KMS-11 (cell line): ENCODE measurements around the gene TBPL1.
"Not testable (repeated sequence)": the region's sequence is repeated elsewhere in the genome, so short reads cannot be mapped to it uniquely, and the experiment has no call there.

Source experiments
- H2AFZ ChIP-seq: fragments of 200-600 bp; sonication (generic); 2 replicates; pipeline ENCODE4 v1.6.1; 2016; ENCODE audit warnings: antibody characterized with exemption, mixed run types, low read depth
- H3K27ac ChIP-seq: fragments of 200-600 bp; sonication (generic); 2 replicates; pipeline ENCODE4 v1.6.1; 2016; ENCODE audit warnings: mild to moderate bottlenecking, mixed run types
- H3K27me3 ChIP-seq: fragments of 200-600 bp; sonication (generic); 2 replicates; pipeline ENCODE4 v1.6.1; 2017; ENCODE audit warnings: mild to moderate bottlenecking, low read depth, mixed run types, moderate library complexity; ENCODE audit not compliant: insufficient read depth
- H3K36me3 ChIP-seq: fragments of 200-600 bp; sonication (generic); 2 replicates; pipeline ENCODE4 v1.6.1; 2017; ENCODE audit warnings: mild to moderate bottlenecking, mixed run types; ENCODE audit not compliant: insufficient read depth
- H3K4me1 ChIP-seq: fragments of 200-600 bp; sonication (generic); 2 replicates; pipeline ENCODE4 v1.6.1; 2016; ENCODE audit warnings: mild to moderate bottlenecking, low read depth, mixed run types; ENCODE audit not compliant: poor library complexity, severe bottlenecking
- H3K4me2 ChIP-seq: fragments of 200-600 bp; sonication (generic); 2 replicates; pipeline ENCODE4 v1.7.0; 2016; ENCODE audit warnings: mild to moderate bottlenecking, mixed run types
- H3K4me3 ChIP-seq: fragments of 200-600 bp; sonication (generic); IDR thresholded peaks from 2 replicates; pipeline ENCODE4 v1.6.1; 2017; ENCODE audit warnings: low read depth, low read length, mixed read lengths; ENCODE audit not compliant: insufficient read depth
- H3K79me2 ChIP-seq: fragments of 200-600 bp; sonication (generic); 2 replicates; pipeline ENCODE4 v1.6.1; 2016; ENCODE audit warnings: low read depth, mixed run types; ENCODE audit not compliant: insufficient read depth
- H3K9ac ChIP-seq: fragments of 200-600 bp; sonication (generic); 2 replicates; pipeline ENCODE4 v1.6.1; 2016; ENCODE audit warnings: mild to moderate bottlenecking, mixed run types
- H4K20me1 ChIP-seq: fragments of 200-600 bp; sonication (generic); 2 replicates; pipeline ENCODE4 v1.6.1; 2016; ENCODE audit warnings: mild to moderate bottlenecking, mixed run types; ENCODE audit not compliant: insufficient read depth
- TF ChIP-seq, protein P1 (sequence below): fragments of 200-600 bp; sonication (generic); conservative IDR thresholded peaks from 2 replicates; pipeline ENCODE4 v1.6.1; 2017; ENCODE audit warnings: low read depth, mild to moderate bottlenecking, antibody characterized with exemption, low read length, moderate library complexity, mixed read lengths

TBPL1 gene

GRCh38 chr6:133972388-133972787 is 19.4 kb downstream of the TBPL1 start:
- Histone ChIP-seq H3K4me1 (peaks cover 49% of the 10 kb centered on the region), H3K27me3 (no peaks in the 10 kb centered on the region), H3K36me3 (no peaks in the 10 kb centered on the region), H2AFZ (no peak overlapping the region), H3K79me2 (peaks cover 31% of the 10 kb centered on the region; the same call in 1 of the 2 replicates), H3K27ac (no peak overlapping the region), H3K4me2 (no peak overlapping the region), H3K9ac (no peak overlapping the region), H3K4me3 (no peak overlapping the region), H4K20me1 (no peaks in the 10 kb centered on the region)
- TF ChIP-seq, protein P1, sequence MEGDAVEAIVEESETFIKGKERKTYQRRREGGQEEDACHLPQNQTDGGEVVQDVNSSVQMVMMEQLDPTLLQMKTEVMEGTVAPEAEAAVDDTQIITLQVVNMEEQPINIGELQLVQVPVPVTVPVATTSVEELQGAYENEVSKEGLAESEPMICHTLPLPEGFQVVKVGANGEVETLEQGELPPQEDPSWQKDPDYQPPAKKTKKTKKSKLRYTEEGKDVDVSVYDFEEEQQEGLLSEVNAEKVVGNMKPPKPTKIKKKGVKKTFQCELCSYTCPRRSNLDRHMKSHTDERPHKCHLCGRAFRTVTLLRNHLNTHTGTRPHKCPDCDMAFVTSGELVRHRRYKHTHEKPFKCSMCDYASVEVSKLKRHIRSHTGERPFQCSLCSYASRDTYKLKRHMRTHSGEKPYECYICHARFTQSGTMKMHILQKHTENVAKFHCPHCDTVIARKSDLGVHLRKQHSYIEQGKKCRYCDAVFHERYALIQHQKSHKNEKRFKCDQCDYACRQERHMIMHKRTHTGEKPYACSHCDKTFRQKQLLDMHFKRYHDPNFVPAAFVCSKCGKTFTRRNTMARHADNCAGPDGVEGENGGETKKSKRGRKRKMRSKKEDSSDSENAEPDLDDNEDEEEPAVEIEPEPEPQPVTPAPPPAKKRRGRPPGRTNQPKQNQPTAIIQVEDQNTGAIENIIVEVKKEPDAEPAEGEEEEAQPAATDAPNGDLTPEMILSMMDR: no peak

DNA sequence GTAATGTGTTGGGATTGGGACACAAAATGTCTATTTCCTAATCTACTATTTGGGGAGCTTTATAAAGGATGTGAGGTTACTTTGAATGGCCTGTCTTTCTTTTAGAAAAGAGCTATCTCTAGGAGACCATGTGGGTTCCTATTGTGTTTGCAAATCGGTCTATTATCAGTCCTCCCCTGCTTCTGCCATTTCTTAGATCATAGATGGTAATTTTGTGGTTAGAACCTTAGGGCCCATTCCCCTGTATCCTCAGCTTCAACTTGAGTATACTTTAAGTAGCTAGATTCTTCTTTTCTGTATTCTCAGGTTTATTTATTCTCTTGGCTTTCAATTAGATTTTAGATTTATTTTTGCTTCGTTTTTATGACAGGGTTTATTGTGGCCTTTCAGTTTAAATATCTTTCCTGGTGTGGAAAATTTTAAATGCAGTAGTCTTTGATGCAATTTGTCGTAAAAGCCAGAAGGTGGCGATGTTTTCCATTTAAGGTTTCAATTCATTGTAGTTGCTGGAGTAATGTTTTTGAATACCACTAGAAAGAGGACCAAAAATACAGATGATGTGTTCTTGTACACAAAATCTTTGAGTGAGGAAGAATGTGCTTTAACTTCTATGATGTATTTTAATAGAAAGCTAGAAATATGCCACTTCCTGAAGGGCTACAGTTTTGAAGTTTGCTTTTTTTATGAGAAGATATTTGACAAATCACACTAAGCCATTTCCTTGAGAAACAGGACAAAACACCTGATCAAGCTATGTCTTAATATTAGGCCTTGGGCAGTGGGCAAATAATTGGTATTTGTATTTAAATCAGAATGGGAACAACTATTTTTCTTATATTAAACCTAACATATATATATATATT is 20.3 kb downstream of the TBPL1 start:
- Histone ChIP-seq H3K27me3 (no peaks in the 10 kb centered on the region), H3K36me3 (no peaks in the 10 kb centered on the region), H3K27ac (no peak overlapping the region), H3K4me2 (no peak overlapping the region; the same call in 1 of the 2 replicates), H4K20me1 (no peaks in the 10 kb centered on the region), H3K9ac (no peak overlapping the region), H2AFZ (no peak overlapping the region), H3K4me3 (no peak overlapping the region), H3K79me2 (peaks cover 34% of the 10 kb centered on the region; the same call in 1 of the 2 replicates), H3K4me1 (peaks cover 59% of the 10 kb centered on the region)
- TF ChIP-seq, protein P1: peak; percentile 92

GRCh38 chr6:133977983-133978895 is 25.2 kb downstream of the TBPL1 start:
- TF ChIP-seq, protein P1: no peak
- Histone ChIP-seq H2AFZ (no peak overlapping the region), H3K4me2 (peak overlapping the region; percentile 30; the same call in 1 of the 2 replicates), H3K9ac (no peak overlapping the region), H3K27ac (no peak overlapping the region), H3K4me1 (peaks cover 76% of the 10 kb centered on the region), H3K27me3 (no peaks in the 10 kb centered on the region), H4K20me1 (no peaks in the 10 kb centered on the region), H3K4me3 (no peak overlapping the region), H3K79me2 (peaks cover 22% of the 10 kb centered on the region; the same call in 1 of the 2 replicates), H3K36me3 (no peaks in the 10 kb centered on the region)

- H3K4me3 ChIP-seq: no peak overlapping the region
- no peak overlapping the region for H3K27ac ChIP-seq
- H2AFZ ChIP-seq: no peak overlapping the region
- no peaks in the 10 kb centered on the region for H3K36me3 ChIP-seq
- H3K9ac ChIP-seq: no peak overlapping the region
- H4K20me1 ChIP-seq: no peaks in the 10 kb centered on the region
- peak overlapping the region; percentile 30 for H3K4me2 ChIP-seq
- H3K79me2 ChIP-seq: peaks cover 22% of the 10 kb centered on the region; the same call in 1 of the 2 replicates
- H3K4me1 ChIP-seq: peaks cover 75% of the 10 kb centered on the region
- H3K27me3 ChIP-seq: no peaks in the 10 kb centered on the region
- TF ChIP-seq, protein P1: no peak
Observed at GRCh38 chr6:133978896-133979240, 25.8 kb downstream of the TBPL1 start.

- H3K4me3 ChIP-seq, H3K27me3 ChIP-seq, H4K20me1 ChIP-seq, H3K27ac ChIP-seq, H2AFZ ChIP-seq, H3K36me3 ChIP-seq, H3K9ac ChIP-seq: not testable (repeated sequence)
- Histone ChIP-seq H3K4me2 (peak overlapping the region; percentile 30), H3K79me2 (peaks cover 21% of the 10 kb centered on the region; the same call in 1 of the 2 replicates), H3K4me1 (peaks cover 75% of the 10 kb centered on the region)
Observed at GRCh38 chr6:133979269-133979963, 26.4 kb downstream of the TBPL1 start.
